Fibroblast of the aortic adventitia (primary cell): ENCODE measurements around the gene NFATC3. TPM values are rescaled to one million over a fixed set of nuclear protein-coding genes. Genes with fewer than 3 reads are reported as not detected.

Source experiments
- DNase-seq: peaks from one replicate; pipeline ENCODE4 v3.0.0-alpha.2; 2010; ENCODE audit warnings: low read depth
- H3K4me3 ChIP-seq: 2 replicates; pipeline ENCODE4 v1.5.1; 2011; ENCODE audit warnings: low read depth, mild to moderate bottlenecking, control low read depth, low read length, moderate library complexity
- CTCF ChIP-seq: IDR thresholded peaks from 2 replicates; pipeline ENCODE4 v1.5.1; 2011; ENCODE audit warnings: mild to moderate bottlenecking, low read length, control low read depth, inconsistent platforms; ENCODE audit not compliant: insufficient read depth
- total RNA-seq: library from RNA; depleted of rRNA; stranded (reverse); fragments of >200 nt; gene quantifications from 2 replicates; pipeline ENCODE4 v1.2.3, GENCODE V29; 2012; ENCODE audit warnings: low replicate concordance

The NFATC3 gene
- total RNA-seq, 1 donor, result 36.3 TPM

GRCh38 chr16:68083861-68084503 is 1.2 kb upstream of the NFATC3 start:
- no peak for DNase-seq
- H3K4me3 ChIP-seq, result no peak overlapping the region
- TF ChIP-seq CTCF, result no peak

GRCh38 chr16:68084504-68085258 is 489 bp upstream of the NFATC3 start:
- H3K4me3 ChIP-seq, result peak overlapping the region; percentile 64
- no peak for TF ChIP-seq CTCF
- DNase-seq, result peak; percentile 40

GRCh38 chr16:68086336-68086841 is 1.2 kb downstream of the NFATC3 start:
- no peak for TF ChIP-seq CTCF
- DNase-seq, result peak; percentile 48
- H3K4me3 ChIP-seq, result peak overlapping the region; percentile 88

GRCh38 chr16:68086860-68087268 is 1.7 kb downstream of the NFATC3 start:
- peak; percentile 34 for DNase-seq

GRCh38 chr16:68087688-68088087 is 2.5 kb downstream of the NFATC3 start:
- peak overlapping the region; percentile 11 for H3K4me3 ChIP-seq
- DNase-seq, result no peak
- no peak for TF ChIP-seq CTCF

More at GRCh38 chr16:68086860-68087268, 1.7 kb downstream of the NFATC3 start:
- TF ChIP-seq CTCF, result no peak
- peak overlapping the region; percentile 88 for H3K4me3 ChIP-seq

GRCh38 chr16:68088130-68088972 is 3.2 kb downstream of the NFATC3 start:
- TF ChIP-seq CTCF, result no peak
- no peak for DNase-seq

More at GRCh38 chr16:68088130-68088972, 3.2 kb downstream of the NFATC3 start:
- H3K4me3 ChIP-seq, result no peak overlapping the region
